SH-SY5Y (cell line): ENCODE data around the gene PRG2.

Experiments used
- GATA2 ChIP-seq: IDR thresholded peaks from 2 replicates; pipeline ENCODE4 v1.6.1; 2011; ENCODE audit warnings: mild to moderate bottlenecking, low read depth, low read length
- GATA3 ChIP-seq: IDR thresholded peaks from 2 replicates; pipeline ENCODE4 v1.6.1; 2011; ENCODE audit warnings: low read depth, mild to moderate bottlenecking, low read length, moderate library complexity

Gene PRG2, protein sequence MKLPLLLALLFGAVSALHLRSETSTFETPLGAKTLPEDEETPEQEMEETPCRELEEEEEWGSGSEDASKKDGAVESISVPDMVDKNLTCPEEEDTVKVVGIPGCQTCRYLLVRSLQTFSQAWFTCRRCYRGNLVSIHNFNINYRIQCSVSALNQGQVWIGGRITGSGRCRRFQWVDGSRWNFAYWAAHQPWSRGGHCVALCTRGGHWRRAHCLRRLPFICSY

DNA sequence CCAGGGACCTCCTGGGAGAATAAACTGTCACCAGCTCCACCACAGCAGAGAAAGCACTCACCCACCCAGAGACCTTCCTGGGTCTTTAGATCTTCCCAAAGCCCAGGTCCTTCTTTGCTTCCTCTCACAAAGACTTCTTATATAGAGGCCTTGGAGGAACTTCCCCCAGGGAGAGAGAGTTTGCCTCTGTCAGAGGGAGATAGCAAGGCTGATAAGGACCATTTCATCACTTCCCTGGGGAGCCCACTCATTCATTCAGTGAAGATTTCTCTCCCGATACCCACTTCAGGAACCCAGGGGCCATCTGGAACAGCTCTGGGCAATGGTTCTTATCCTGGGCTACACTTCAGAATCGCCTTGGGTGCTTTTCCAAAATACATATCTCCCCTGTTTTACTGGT lies at the start of gene PRG2:
Gene PRG2 (minus strand): TSS at position 116 of the 400 bp plus-strand sequence. CDS start 706 bp downstream, outside the sequence.
- TF ChIP-seq GATA2 (no peak), GATA3 (no peak)

DNA sequence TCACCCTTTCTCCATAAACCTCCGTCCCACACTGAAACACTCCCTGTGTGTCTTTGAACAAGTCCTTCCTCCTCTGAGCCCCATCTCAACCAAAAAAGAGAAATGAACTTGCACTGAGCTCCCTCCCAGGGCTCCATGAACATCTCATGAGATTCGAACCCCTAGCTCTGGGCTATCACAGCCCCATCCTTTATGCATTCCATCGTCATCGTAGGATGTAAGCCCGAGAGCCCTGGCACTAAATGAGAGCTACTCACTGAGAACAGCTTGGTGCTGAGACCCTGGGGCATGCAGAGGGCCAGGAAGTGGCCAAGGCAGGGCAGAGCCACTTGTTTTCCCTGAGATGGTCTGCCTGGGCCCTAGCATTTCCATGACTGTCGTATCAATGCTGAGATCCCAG lies 49.3 kb upstream of the PRG2 start:
- TF ChIP-seq GATA3: no peak
- no peak for TF ChIP-seq GATA2

DNA sequence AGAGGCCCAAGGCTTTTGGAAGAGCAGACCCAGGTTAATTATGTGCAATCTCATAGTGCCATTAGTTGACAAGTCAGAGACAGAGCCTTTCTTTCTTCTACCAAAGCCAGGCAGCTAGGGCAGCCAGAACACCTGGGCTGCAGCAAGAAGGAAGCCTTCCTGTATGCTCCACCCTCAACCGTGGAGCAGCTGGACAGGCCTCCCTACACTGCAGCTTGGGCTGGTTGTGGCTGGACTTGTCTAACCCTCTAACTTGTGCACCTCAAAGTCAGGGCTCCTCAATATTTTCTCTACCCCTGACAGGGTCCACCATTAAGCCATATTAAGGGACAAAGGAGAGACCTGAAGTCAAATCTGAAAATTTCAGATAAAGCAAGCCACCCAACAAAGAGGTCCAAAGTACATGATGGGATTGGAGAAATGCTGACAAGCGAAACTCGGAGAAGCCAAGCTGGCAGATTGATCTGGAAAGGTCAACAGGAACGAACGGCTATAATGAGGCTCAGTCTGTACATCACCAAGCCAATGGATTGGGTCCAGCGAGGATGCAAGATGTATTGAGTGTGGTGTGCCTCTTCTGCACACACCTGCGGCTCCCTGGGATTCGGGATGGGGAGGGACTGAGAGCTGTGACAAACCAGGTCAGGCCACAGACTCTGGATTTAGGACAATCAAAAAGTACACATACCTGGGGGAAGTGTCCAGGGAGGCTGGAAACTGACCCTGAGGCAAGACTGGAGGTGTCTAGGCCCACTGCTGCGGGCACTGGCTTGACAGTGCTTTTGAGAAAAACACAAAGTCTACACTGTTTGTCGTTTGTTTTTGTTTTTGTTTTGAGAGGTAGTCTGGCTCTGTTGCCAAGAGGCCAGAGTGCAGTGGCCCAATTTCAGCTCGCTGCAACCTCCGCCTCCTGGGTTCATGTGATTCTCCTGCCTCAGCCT lies 48.2 kb upstream of the PRG2 start:
- TF ChIP-seq GATA2 (no peak), GATA3 (no peak)

DNA sequence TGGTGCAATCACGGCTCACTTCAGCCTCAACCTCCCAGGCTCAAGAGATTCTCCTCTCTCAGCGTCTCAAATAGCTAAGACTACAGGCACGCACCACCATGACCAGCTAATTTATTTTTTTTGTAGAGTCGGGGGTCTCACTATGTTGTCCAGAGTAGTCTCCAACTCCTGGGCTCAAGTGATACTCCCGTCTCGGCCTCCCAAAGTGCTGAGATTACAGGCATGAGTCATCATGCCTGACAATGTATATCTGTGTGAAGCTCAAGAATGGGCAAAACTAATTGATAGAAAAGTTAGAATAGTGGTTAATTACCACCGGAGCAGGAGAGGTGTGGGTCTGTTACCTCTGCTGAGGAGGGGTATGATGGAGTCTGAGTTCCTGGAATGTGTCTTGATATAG lies 45.6 kb upstream of the PRG2 start:
- TF ChIP-seq GATA3 (no peak), GATA2 (no peak)

DNA sequence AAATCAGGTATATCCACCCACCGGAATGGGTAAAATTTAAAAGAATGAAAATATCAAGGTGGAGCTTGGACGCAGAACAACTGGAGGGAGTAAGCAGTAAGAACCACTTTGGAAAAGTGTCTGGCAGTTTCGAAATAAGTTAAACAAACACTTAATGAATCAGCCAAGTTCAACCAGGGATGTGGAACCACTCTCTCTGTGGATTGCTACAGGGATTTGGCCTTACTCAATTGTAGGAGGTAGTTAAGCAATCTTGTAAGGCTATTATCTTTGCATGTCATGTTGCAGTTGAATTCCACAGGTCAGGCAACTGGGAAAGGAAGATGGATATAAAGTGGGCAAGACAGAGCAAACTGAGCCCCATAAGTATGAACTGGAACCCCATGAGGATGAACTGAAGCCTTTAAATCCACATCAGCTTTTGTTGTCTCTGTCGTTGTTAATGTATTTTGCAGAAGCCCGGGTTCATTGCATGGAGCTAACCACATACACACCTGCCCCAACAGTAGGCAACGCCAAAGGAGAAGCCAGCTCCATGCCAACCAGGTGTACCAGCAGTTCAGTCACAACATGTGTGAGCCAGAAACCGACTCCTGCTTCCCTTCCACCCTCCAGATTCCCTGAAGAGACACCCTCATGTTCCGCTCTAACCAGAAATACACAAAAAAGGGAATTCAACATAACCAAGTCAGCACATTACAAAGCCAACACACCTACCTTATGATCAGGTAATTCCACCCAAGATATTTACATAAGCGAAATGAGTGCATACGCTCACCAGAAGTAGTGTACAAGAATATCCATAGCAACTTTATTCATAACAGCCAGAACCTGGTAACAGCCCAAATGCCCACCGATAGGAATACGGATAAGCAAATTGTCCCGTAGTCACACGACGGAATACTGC lies 44.4 kb upstream of the PRG2 start:
- no peak for TF ChIP-seq GATA3
- no peak for TF ChIP-seq GATA2

DNA sequence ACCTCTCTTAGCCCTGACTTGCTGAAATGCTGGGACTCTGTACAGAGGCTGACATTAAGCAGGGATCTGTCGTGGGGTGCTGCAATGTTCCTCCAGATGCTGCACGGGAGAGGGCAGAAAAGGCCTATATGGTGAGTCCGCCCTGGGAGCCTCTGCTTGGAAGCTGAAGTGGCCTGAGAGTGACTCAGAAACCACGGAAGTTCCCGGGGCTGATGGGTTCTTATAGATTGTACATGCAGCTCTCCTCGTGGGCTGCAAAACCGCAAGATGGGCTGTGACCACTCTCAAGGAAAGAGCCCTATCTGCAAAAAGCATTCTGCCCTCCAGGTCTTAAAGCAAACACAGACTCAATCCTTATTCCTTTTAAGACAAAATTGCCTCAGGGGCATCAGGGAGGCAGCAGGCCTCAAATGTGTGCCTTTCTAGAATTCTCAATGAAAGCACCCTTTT lies 42.3 kb upstream of the PRG2 start:
- TF ChIP-seq GATA2 (no peak), GATA3 (no peak)

DNA sequence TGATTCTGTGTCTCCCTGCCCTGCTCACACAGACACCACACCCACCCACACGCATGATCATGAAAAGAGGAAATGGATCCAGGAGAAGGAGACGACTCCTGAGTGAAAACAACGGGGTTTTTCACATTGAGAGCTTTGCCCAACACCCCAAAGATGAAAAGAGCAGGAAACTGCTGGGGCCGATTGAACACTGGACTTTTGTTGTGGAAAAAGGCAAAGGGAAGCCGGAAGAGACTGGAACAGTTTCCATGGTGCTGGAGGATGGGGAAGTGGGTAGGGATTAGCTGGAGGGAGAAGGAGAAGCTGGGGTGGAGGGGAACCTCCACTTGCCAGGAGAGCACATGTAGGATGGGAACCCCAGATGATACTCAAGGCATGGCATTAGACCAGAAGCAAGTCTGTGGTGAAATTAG lies 41.7 kb upstream of the PRG2 start:
- TF ChIP-seq GATA3 (no peak), GATA2 (no peak)

DNA sequence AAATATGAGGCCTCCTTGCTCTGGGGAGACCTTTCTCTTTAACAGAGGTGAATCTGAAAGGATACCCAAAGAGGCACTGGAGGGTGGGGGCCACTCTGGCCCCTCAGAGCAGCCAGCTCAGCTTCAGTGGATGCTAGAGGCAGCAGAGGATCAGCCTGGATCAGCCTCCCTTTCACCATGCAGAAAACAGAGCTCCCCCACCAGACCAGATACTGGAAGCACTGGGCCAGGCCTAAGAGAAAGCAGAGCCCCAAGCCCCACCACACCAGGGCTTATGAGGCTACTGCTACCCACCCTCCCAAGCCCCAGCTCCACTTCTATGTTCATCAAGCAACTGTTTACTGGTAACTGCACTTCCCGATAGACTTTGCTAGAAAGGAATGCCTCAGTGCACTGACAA lies 40.5 kb upstream of the PRG2 start:
- TF ChIP-seq GATA3 (no peak), GATA2 (no peak)

DNA sequence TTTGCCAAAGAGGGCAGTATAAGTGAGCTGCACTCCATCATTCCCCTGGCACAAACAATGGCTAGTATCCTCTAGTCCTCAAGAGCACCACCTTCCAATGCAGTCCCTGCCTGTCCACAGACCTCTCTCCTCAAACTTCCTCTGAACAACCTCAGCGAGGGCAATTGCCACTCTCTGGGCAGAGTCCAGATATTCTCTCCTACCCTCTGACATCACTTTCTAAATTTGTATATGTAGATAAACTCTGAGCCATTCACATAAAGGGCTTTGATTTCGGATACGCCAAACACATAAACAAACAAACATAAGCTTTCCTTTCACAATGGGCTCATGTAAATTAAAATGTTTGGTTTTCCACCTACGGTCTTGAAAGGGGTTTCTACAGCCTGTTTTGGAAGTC lies 39.5 kb upstream of the PRG2 start:
- TF ChIP-seq GATA2: no peak
- TF ChIP-seq GATA3: no peak

DNA sequence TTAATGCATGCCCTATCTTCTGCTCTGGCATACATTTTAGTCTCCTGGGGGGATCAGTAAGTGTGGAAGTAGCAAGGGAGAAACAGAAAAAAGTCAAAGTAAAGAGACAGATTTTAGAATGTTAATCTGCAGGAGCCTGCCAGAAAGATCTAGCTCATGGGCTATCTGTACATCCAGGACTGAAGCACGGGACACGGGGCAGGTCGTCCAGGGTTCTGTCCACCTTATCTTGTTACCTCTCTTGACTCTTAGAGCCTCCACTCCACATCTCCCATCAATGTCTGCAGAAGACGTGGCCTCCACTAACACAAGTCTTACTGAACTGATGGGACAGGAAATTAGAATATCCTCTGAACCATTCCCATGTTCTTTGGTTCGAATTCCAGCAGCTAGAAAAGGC lies 38.2 kb upstream of the PRG2 start:
- TF ChIP-seq GATA3: no peak
- TF ChIP-seq GATA2: no peak

DNA sequence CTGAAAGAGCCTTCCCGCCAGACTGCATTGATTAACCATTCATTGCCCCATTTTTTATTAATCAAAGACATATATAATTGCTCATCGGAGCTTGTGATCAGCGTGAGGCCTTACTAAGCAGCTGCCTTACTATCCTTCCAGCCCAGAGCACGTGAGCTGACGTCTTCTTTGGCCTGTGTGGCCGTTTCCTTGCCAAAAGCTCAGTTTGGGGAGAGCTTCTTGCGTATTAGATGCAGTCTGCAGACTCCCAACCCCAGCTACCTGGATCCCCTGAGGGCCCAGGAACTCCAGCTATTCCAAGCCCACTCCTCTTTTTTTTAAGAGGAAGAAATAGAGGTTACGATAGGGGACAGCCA lies 37.3 kb upstream of the PRG2 start:
- TF ChIP-seq GATA2: no peak
- no peak for TF ChIP-seq GATA3

DNA sequence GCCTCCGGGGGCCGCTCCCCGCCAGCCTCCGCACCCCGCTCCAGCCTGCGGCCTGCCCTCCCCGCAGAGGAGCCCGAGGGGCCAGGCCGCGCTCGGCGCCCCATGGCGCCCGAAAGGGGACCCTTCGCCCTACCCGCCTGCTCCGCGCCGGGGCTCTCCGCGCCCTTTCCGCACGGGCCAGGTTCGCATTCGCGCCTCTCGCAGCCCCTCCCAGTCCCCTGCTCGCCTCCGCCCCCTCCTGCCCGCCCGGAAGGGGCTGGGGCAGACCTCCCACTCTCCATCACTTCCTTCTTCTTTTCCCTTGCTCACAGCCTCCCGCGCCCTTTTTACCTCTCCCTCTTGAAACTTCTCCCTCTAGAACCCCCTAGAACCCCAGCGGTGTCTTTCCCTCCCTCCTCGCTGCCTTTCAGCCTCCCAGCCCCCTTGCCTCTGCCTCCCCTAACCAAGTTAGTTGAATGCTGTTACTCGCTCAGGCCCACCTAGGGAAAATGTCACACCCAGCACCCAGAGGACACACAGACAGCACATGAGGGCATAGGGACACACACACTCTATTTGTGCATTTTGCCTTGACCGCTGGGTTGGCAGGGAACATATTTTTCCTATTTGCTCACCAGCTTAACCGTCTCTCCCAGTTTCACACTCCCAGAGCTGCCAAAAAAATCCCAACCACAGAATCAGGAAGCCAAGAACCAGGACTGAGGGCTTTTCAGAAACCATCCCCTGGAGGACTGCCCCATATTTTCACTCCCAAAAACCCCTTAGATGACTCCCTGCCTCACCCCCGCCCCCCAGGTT lies 36.7 kb upstream of the PRG2 start, which contains the start of gene SLC43A3:
Gene SLC43A3 (minus strand): TSS at position 193 of the 798 bp plus-strand sequence. CDS start 949 bp downstream, outside the sequence.
- TF ChIP-seq GATA2 (no peak), GATA3 (no peak)

DNA sequence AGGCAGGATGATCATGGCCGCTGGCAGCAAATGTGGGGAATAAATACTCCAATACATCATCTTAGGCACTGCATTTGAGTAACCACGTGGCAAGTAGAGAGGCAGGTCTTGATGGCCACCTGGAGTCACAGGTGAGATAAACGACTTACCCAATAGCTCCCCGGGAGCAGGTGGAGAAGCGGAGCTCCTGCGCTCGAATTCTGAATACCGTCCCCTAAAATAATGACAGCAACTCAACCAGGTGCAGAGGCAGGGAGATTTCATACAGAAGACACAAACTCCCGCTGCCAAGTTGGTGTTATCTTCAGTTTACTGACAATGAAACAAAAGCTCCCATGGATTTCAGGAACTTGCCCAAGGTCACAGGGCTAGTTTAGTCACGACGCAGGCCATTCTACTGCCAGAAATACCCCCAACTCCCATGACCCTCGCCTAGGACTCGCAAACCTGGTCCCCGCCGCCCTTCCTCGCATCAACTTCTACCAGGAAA lies 36.0 kb upstream of the PRG2 start:
- TF ChIP-seq GATA3: no peak
- no peak for TF ChIP-seq GATA2
